Stimulated activated CD8-positive, alpha-beta memory T cell treated with anti-CD3 and anti-CD28 coated beads, Interleukin-4, amount 100 ng/mL, for 48 hours (primary cell): ENCODE data around the gene ELOVL6.

Source experiments
- DNase-seq: peaks from one replicate; pipeline ENCODE4 v3.0.0-alpha.2; 2020

ELOVL6 gene

GRCh38 chr4:110019153-110019552 lies 179.3 kb downstream of the ELOVL6 start:
- no peak for DNase-seq

DNA sequence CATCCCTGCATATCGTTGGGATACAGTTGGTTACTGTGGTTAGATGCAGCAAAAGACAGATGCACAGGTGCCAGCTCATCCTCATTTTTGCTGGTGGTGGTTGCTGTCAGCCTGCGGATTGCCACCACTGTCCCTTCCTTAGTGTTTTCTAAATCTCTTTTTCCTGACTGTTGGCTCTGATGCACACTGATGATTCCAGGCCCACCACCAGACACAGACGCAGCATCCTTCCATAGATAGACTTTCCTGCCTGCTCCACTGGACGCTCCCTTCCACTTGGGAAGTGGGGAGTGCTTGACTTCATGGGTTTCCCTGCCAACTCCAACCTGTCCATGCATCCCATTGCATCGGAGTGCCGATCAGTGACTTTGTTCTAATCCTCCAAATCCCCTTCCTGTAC lies 184.2 kb downstream of the ELOVL6 start:
- DNase-seq: no peak

GRCh38 chr4:110012917-110013316 lies 185.5 kb downstream of the ELOVL6 start:
- no peak for DNase-seq

DNA sequence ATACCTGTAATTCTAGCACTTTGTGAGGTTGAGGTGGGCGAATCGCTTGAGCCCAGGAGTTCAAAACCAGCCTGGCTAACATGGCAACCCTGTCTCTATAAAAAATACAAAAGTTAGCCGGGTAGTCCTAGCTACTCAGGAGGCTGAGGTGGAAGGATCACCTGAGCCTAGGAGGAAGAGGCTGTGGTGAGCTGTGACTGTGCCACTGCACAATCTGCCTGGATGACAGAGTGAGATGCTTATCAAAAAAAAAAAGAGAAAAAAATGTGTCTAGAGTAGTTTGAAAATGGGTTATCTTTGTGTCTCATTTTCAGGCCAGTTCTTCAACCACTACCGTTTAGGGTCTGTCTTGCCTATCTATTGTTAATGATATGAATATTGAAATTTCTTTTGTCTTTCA lies 187.6 kb downstream of the ELOVL6 start:
- no peak for DNase-seq

- DNase-seq: no peak
These were observed 188.9 kb downstream of the ELOVL6 start for GRCh38 chr4:110009550-110009949.

DNA sequence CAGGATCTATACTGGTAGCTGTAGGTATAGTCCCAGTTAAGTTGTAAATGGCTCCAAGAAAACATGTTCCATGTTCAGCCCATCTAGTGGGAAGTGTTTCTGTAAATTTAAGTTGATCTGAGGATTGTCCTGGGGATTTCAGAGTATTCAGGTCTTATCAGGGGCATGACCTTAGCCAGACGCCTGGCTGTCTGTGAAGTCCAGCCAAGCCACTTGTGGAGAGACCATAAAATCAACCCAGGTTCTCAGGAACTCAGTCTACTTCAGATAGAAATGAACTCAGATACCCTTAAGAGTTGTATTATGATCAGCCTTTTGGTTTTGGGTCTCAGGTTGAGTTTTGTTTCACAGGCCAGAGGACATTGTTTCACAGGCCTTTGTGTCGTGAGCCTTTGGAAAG lies 189.9 kb downstream of the ELOVL6 start:
- DNase-seq: no peak

GRCh38 chr4:110007217-110007616 lies 191.2 kb downstream of the ELOVL6 start:
- DNase-seq: no peak

DNA sequence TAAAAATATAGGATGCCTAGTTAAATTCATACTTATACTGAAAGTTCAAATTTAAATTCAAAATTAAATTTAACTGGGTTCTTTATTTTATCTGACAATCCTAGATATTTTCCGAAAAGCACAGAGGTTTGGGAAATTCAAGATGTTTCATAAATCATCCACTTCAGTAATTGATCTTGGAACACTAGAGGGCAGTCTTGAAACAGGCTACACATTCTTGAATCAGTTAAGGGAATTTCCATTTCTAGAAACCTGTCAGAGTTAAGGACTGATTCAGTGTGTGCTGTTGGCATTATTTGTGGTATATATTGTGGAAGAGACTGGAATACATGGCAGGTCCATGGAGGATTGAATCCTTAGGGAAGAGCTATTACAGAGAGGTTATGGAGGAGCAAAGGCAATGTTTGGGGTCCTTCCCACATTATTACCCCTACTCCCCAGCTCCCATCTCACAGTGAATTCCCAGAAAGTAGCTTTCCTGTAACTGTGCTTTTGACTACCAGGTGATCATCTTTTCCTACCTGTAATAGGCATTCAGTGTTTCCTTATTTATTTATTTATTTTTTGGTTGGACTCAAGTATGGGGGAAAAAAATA lies 192.9 kb downstream of the ELOVL6 start:
- DNase-seq: no peak

- DNase-seq: no peak
These were observed 193.9 kb downstream of the ELOVL6 start for GRCh38 chr4:110004556-110004955.

GRCh38 chr4:110003401-110004187 lies 194.8 kb downstream of the ELOVL6 start:
- no peak for DNase-seq

DNA sequence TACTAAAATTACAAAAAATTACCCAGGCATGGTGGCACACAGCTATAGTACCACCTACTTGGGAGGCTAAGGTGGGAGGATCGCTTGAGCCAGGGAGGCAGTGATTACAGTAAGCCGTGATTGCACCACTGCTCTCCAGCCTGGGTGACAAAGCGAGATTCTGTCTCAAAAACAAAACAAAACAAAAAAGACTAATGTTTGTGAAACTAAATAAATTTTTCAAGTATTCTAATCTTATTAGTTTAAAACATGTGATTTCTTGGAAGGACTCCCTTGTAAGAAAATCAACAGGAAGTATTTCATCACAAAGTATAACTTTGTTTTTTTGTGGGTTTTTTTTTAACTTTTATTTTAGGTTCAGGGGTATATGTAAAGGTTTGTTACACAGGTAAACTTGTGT lies 196.1 kb downstream of the ELOVL6 start:
- no peak for DNase-seq

- no peak for DNase-seq
These were observed 198.9 kb downstream of the ELOVL6 start for GRCh38 chr4:109999585-109999912.

DNA sequence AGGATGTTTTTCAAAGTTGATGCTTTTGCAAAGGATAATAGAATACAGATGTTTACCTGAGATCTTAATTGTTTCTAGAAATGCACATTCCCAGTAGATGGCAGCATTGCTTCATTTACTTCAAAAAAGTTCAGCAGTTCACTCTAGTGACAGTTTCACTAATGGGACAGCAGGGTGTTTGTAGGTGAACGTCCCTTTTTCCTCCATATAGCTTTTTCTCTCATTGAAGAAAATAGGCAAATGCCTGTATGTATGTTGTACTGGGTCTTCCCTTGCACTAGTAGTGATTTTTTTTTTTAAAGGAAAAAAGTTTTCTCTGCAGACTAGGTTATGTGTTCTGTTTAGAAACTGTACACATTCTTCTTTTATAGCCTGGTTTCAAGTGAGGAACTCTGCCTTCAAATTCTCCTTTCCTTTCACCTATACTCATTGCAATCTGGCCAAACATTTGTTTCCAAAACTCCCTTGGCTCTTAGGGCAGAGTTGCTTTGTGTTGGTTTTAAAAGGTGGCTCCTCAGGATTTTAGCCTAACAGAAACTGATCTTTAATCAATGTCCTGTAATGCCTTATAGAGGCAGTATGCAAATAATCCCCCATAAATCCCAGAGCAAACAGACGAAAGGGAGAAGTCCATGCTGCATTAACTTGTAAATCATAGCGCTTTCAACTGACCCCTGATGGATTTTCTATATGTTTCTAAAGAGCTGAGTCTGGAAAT lies 199.4 kb downstream of the ELOVL6 start:
- no peak for DNase-seq

GRCh38 chr4:109996526-109996925 lies 201.9 kb downstream of the ELOVL6 start:
- DNase-seq: no peak
